CD1c-positive myeloid dendritic cell (primary cell): ENCODE data around the gene LRRK1.

ENCODE experiments used
- DNase-seq: peaks from one replicate; pipeline ENCODE4 v3.0.0-alpha.2; 2016; ENCODE audit errors: extremely low spot score

The LRRK1 gene, protein sequence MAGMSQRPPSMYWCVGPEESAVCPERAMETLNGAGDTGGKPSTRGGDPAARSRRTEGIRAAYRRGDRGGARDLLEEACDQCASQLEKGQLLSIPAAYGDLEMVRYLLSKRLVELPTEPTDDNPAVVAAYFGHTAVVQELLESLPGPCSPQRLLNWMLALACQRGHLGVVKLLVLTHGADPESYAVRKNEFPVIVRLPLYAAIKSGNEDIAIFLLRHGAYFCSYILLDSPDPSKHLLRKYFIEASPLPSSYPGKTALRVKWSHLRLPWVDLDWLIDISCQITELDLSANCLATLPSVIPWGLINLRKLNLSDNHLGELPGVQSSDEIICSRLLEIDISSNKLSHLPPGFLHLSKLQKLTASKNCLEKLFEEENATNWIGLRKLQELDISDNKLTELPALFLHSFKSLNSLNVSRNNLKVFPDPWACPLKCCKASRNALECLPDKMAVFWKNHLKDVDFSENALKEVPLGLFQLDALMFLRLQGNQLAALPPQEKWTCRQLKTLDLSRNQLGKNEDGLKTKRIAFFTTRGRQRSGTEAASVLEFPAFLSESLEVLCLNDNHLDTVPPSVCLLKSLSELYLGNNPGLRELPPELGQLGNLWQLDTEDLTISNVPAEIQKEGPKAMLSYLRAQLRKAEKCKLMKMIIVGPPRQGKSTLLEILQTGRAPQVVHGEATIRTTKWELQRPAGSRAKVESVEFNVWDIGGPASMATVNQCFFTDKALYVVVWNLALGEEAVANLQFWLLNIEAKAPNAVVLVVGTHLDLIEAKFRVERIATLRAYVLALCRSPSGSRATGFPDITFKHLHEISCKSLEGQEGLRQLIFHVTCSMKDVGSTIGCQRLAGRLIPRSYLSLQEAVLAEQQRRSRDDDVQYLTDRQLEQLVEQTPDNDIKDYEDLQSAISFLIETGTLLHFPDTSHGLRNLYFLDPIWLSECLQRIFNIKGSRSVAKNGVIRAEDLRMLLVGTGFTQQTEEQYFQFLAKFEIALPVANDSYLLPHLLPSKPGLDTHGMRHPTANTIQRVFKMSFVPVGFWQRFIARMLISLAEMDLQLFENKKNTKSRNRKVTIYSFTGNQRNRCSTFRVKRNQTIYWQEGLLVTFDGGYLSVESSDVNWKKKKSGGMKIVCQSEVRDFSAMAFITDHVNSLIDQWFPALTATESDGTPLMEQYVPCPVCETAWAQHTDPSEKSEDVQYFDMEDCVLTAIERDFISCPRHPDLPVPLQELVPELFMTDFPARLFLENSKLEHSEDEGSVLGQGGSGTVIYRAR (N-terminal part only)

DNA sequence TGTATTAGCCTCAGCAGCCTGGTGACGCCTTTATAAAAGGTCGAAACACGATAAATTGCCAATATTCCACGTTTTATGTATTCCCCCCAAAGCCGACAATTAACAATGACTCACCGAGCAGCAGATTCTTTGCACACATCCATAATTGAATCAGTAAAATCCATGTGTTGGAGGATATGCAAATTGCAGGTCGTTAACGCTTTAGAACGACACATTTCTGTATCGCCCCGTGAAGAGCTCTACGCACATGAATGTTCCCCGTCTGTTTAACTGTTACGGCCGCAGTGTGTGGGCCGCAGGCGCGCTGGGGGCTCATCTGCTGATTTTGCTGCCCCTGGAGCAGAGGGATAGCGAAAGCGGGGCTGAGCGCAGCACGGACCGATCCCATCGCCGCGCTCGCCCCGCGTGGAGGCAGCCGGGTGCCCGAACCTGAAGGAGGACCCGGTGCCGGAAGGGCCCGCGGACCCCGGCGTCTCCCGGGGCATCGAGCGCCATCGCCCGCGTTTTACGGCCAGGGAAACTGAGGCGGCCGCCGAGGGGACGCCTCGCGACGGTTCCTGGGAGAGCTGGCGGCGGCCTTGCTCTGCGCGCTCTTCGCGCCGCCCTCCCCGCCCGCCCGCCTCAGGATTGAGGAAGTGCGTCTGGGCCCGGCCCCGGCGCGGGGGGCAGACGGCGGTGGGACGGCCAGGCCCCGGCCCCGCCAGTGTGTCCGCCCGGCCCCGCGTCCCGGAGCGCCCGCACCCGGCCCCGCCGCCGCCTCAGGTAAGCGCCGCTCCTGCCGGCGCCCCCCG is at the start of gene LRRK1:
TSS of gene LRRK1 (plus strand) at position 668 of the 791 bp plus-strand sequence. CDS start 5,276 bp downstream, outside the sequence.
- peak; percentile 77 for DNase-seq

DNA sequence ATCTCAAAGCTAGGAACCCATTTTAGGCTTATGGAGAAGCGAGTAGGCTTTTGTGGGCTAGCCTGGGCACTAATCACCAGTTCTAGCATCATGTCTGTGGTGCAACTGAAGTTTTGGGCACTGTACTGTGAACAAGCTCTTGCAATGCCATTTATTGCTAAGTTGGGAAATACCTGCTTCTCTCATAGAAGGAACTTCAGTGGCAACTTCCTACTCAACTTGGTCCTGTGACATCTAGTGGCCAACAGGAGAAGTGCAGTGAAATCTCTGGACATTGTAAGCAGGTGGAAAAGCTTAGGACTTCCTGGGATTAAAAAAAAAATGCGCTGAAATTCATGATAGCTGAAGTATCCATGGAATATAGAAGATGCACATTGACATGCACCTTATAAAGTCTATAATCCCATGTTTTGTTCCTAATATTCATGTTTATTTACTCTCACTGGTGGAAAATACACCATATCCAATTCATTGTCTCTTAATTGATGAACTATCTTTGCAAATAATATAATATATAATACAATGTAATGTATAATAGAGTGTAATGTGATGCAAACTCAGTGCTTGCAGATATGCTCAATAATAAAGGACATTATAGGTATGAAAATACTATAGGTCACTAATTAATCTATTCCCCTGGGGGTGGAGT is 46.0 kb upstream of the LRRK1 start:
- peak; percentile 84 for DNase-seq

DNA sequence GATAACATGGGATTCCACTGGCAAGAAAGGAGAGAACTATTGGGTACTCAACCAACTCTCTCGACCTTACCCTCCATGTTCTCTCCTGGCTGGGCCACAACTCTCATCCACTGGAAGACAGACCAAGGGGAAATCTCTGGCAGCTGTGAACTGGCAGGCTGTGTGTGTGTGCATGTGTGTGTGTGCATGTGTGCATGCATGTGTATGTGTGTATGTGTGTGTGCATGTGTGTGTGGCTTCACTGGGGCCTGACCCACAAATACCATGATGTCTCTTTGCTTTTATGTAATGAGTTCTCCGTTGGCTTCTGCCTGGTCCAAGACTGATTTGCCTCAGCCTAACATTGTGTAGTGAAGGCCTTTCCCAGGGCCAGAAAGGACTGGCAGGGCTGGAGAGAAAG is 43.7 kb upstream of the LRRK1 start:
- DNase-seq: no peak

DNA sequence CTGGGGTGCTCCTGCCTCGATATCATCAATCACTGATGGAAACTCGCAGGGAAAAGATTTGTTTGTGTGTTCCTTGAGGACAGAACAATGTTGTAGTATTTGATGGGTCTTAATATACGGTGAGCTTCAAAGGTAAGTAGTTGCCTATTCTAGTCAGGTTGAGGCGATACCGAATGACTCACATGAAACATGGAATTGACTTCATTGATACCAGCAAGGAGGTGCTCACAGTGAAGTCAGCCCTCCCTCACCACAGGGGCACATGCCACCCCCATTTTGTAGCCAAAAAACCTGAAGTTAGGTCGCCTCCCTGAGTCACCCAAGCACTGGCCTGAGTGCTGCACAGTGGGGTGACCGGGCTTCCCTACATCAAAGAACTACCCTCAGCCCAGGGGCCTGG is 43.2 kb upstream of the LRRK1 start:
- DNase-seq: no peak

DNA sequence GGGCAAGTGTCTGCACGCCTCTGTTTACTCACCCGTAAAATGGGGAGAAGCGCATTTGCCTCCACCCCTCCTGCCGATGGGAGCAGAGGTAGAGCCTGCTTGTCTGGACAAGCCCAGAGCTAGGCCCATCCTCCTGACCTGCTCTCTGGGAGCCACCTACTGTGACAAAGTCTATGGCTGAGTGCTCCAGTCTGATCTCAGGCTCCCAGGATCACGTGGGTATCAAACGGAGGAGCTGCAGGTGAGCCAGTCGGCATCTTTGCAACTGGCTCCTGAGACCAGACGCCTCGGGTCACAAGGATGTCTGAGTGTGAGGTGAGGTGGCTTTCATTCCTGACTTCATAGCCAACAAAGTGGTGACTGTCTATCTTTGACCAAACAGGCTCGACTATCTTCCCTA is 41.6 kb upstream of the LRRK1 start:
- DNase-seq: no peak

DNA sequence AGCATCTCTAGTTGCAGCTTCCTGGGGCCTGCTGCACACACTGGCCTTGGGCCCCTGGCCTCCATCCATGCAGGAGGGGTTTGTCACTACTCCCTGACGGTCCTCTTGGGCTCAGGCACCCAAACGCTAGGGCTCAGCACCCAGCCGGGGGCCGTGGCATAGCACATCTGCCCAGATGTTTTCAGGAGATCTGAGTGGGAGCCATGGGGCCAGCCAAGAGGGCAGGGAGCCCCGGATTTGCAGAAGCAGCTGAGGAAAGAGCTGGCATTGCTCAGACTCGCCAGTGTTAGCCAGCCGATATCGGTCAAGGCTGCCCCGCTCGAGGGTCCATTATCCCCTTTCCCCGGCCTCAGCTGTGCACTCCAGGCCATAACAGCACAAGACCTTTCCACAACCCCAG is 41.0 kb upstream of the LRRK1 start:
- DNase-seq: no peak

DNA sequence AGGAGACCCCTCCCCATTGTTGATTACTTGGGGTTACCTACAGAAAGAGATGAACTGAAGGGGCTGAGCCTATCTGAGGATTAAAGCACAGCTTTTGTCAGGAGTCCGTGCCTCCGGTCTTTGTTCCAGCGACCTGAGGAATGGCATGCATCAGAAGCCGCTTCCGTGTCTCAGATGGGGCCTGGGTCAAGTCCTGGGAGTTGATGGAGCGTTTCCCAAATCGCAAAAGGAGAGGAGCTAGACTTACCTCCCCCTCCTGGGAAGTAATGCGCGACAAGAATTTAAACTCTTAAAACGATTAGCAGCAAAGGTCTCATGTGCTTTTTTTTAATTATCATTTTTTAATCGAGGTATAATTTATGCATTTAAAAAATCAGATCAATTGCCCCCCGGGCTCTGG is 40.5 kb upstream of the LRRK1 start:
- DNase-seq: no peak

DNA sequence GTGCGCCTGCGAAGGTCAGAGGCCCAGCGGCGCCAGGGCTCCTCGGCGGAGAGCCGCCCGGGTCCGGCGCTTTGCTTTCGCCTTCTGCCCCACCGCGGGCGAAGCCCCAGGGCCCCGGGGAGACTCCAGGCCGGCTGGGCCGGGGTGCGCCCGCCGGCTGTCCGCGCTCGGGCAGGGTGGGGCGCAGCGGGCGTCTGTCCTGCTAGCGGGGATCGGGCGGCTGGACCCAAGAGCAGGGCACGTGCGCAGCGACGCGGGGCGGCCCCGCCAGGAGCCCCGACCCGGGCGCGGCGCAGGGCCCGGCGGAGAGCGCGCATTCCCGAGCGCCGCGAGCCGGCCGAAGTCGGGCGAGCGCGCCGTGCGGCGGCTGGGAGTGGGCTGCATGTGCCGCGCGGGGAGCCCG is 40.1 kb upstream of the LRRK1 start:
- no peak for DNase-seq

DNA sequence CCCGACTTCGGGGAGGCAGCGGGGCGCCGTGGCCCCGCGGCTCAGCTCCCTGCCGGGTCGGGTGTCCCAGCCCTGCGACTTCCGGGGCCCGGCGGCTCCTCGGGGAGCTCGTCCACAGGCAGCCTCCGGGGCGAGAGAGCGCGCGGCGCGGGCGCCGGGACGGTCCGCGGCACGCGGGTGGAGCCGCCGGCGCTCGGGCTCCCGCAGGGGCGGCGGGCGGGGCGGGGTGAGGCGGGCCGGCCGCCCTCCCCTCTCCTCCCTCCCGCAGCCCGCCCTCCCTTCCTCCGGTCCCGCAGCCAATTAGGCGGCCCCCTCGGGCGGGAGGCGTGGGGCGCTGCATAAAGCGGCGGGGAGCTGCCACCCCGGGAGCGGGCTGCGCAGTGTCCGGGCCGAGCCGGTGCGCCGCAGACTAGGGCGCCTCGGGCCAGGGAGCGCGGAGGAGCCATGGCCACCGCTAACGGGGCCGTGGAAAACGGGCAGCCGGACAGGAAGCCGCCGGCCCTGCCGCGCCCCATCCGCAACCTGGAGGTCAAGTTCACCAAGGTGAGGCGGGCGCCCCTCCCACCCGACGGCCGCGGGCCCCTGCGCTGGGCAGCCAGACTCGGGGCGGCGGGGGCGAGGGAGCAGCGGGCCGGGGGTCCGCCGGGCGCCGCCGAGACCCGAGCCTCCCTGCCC is 39.6 kb upstream of the LRRK1 start, which contains the start of gene ALDH1A3:
TSS of gene ALDH1A3 (plus strand) at position 368 of the 675 bp plus-strand sequence. CDS start at position 445, 77 bp downstream.
- no peak for DNase-seq

DNA sequence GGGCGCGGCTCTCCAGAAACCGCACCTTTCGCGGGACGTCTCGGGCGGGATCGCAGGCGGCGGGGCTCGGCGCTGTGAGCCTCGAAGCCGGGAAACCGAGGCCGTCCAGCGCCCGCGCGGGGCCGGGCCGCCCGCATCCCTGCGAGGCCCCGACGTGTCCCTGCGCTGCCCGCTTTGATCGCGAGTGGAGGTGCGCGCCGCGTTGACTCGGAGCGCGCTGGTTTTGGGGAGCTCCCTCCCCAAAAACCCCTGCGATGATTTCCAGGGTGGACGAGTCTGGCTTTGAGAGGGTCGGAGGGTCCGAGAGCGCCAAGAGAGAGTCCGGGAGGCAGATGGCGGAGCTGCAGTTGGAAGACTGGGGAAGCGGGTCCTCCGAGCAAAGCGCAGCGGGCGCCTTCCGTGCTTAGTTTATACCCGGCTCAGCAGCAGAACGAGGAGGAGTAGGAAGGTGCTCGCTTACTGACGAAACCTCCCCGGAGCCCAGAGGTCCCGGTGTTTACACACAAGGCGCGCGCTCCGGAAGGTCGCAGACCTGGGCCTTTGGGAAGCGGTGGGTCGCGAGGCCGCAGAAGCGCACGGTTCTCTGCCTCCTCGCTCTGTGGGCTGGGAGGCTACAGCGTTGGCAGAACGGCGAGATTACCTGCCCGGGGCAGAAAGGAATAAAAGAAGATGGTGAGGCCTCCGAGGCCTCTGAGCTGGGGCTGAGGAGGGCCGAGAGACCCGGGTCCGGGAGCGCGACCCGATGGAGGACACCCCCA is 38.8 kb upstream of the LRRK1 start:
- DNase-seq: no peak

DNA sequence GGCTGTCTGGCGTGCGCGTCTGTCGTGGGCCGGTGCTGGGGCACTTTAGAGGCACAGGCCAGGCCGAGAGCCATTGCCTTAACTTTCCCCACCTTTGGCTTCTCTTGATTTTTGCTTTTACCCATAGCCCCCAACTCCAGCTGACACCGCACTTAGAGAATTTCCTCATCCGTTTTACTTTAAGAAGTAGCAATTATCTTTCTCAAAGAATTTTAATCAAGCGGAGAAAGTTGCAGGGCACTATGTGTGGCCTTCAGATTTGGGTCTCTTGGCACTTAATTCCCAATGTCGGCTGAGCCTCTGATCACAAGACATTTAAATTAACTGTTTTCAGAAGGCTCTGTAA is 38.3 kb upstream of the LRRK1 start:
- DNase-seq: no peak

DNA sequence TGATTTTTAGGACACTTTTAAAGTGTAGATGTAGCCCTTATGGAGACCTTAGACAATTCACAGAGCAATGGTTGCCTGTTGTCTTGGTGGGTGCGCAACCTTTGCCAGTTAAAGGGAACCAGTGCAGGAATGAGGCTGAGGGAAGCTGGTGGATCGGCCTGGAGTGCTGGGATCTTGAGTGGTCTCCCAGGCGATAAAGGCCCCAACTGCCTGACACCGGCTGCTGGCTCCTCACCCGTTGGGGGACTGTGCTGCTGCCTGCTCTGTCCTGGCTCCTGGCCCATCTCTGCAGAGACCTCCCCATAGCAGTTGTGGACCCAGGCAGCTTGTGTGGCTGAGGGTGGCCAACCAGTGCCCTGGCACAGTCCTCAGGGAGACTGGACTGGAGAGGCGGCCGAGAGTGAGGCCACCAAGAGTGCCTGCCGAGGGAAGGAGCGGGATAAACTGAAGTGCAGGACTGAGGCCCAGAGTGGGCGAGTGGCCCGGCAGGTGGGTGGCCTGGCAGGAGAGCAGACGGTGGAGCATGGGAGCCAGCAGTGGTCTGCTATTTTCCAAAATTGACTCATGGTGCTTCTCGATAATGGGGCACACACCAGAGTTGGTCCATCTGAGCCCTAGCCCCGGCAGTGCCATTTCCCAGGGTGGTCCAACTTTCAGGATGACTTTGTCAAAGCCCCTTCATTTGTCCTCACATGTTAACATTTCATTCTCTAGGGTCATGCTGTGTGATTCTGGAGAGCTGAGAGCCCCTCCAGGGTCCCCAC is 37.4 kb upstream of the LRRK1 start:
- no peak for DNase-seq

DNA sequence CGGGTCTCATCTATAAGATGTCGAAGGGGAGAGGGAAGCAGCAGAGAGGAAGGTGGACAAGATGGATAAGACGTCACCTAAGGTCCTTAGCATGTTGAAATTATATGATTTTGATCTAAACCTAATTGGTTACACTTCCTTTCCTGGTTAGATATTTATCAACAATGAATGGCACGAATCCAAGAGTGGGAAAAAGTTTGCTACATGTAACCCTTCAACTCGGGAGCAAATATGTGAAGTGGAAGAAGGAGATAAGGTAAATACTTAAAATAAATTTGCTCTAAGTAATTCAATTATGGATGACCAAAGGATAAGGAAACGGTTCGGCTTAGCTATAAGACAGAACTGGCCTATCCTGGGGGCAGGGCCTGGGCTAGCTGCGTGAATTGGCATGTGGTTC is 34.0 kb upstream of the LRRK1 start:
- no peak for DNase-seq

DNA sequence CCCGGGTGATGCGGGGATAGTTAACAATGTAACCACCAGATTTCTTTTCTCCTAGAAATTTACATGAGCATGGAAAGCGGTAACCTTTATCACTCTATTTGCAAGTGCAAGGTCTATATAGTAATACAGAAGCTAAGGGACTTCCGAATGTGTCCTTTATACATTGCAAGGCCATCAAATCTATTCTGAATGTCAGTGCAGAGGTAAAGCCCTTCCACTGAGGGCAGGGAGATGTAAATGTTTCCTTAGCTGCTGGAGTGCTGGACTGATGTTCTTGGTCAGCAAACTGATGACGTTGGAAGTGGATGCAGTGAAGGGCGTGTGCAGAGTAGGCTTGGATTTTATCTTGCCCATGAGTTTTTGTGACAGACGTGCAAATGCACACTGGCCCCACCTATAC is 33.3 kb upstream of the LRRK1 start:
- no peak for DNase-seq

DNA sequence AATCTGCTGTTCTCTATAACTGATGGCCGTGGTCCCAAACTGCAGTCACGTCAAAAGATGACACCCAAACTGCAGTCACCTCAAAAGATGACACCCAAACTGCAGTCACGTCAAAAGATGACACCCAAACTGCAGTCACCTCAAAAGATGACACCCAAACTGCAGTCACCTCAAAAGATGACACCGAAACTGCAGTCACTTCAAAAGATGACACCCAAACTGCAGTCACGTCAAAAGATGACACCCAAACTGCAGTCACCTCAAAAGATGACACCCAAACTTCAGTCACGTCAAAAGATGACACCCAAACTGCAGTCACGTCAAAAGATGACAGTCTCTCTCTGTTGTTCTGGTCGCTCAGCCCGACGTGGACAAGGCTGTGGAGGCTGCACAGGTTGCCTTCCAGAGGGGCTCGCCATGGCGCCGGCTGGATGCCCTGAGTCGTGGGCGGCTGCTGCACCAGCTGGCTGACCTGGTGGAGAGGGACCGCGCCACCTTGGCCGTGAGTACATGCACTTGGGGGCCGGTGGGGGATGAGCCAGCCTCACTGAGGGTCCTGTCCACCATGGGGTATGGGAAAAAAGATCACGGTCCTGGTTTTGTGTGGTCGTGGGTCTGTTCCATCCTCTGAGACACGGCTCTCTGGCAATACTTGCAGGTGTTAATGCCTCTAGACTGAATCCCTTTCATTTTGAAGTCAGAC is 31.8 kb upstream of the LRRK1 start:
- no peak for DNase-seq

DNA sequence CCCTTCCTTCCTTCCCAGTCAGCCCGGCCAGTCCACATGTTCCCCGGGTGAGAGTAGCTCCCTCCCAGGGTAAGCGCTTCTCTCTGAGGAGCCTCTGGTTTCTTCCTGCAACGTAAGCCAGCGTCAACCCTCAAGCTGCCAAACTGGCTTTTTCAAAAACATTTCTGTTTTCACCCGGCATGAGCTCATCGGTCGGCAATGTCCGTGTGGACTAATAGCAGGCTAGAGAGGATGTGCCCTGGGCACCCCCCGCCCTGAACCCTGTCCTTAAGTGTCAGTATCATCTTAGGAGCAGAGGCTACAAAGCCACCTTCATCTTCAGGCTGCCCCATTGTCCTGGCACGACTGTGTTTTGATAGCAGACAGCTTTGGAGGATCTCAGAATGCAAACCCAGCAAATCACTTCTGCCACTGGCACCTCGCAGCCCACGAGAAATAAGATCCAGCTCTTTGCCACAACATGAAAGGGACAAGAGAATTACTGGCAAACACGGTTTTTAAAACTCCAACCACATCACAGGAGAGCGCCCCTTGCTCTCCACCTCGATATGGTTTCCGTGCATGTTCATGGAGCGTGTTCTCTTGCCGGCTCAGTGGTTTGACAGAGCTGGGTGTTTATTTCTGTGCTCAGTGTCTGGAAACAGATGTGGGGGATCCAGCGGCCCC is 29.6 kb upstream of the LRRK1 start:
- DNase-seq: no peak

DNA sequence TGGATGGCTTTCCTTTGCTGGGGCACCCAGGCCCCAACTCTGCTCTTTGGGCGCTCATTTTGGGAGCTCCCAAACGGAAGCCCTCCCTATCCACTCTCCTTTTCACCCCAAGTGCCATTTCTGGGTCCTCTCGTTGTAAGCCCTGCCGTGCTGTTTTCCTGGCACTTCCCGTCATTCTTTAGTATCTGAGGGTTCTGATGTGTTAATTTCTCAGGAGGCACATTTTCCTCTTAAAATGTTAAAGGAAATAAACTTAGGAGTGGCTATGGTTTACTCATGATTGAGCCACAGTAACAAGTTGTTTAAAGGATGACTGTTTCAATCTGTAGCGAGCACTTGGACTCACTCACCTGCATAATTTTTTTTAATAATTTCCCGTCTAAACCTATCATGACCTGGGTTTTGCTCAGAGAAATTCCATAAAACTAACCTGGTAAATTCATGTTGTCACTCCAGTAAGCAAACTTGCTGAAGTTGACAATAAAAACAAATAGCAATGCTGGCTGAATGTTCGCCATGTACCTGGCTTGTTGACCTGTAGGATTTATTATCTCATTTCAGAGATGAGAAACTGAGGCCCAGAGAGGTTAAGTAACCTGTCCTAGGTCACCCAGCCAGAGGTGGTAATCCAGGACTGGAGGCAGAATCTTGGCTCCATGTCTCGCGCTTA is 29.0 kb upstream of the LRRK1 start:
- DNase-seq: no peak
